GM18909 (cell line): Measurements from ENCODE around the gene CYP2D6.
"Not testable (repeated sequence)": the region's sequence is repeated elsewhere in the genome, so short reads cannot be mapped to it uniquely, and the experiment has no call there.

Experiments
- ATAC-seq: cut with Tn5 transposase; IDR thresholded peaks from one replicate; pipeline ENCODE4 v1.9.1; 2021; ENCODE audit warnings: mild to moderate bottlenecking; ENCODE audit not compliant: unreplicated experiment, poor library complexity

Gene CYP2D6

DNA sequence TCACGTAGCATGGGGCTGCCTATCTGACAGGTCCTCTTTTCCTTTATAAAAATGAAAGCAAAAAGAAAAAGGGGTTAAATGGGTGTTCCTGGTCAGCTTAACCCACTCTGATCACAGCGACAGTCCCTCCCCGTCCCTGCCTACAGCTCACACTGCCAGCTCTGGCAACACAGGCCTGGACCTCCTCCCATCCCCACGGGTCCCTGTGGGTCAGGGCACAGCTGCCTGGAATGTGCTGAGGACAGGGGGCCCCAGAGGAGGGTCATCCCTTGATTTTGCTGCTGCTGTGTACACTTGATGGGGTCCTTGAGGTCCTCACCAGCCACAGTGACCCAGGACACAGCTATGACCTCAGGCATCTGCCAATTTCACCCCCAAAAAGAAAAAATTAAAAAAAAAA, 29.6 kb upstream of the CYP2D6 start:
- ATAC-seq = no peak

DNA sequence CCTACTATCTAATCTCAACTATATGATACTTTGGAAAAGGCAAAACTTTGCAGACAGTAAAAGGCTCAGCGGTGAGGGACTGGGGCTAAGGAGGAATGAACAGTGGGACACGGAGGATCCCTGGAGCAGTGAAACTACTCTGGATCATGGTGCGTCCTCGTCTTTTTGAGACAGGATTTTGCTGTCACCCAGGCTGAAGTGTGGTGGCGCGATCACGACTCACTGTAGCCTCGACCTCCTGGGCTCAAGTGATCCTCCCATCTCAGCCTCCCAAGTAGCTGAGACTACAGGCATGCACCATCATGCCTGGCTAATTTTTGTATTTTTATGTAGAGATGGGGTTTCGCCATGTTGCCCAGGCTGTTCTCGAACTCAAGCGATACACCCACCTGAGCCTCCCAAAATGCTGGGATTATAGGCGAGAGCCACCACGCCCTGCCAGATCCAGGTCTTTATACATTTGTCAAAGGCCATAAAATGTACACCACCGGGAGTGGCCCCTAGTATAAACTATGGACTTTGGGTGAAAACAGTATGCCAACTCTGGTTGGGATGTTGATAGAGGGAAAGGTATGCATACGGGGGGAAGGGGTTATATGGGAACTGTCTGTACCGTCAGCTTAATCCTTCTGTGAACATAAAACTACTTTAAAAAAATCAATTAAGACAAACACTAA, 28.0 kb upstream of the CYP2D6 start:
- no peak for ATAC-seq

DNA sequence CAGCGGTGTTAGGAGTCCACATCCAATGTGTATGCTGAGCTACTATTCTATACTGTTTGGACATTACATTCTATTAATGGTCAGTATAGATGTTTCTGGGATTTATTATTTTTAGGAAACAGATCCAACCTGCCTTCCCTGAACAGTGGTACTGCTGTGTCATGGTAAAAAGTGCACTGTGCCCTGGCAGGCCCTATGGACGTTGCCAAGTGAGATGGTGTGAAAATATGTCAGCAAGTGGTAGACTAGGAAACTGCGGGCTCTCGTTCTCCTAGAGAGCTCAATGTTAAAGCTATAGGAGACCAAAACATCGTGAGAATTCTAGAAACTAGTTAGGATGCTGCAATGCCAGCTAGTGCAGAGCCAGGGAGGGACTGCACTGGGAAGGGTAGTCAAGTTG, 26.0 kb upstream of the CYP2D6 start:
- ATAC-seq = no peak

DNA sequence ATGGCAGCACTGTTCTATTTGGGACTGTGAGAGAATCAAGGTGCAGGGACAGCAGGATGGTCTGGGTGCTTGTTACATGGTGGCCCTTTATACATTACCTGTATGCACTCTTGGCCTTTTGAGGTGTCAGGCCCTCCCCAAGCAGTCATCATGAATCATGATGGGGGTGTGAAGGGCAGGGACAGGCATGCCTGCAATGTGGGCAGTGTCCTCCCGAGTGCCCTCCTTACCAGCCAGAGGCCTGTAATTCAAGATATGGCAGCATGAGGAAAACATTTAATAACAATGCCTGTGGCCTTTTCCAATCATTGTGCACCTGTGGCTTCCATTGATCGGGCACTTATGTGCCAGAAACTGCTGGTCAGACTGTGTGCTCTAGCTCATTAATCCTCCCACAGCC, 25.5 kb upstream of the CYP2D6 start:
- no peak for ATAC-seq

DNA sequence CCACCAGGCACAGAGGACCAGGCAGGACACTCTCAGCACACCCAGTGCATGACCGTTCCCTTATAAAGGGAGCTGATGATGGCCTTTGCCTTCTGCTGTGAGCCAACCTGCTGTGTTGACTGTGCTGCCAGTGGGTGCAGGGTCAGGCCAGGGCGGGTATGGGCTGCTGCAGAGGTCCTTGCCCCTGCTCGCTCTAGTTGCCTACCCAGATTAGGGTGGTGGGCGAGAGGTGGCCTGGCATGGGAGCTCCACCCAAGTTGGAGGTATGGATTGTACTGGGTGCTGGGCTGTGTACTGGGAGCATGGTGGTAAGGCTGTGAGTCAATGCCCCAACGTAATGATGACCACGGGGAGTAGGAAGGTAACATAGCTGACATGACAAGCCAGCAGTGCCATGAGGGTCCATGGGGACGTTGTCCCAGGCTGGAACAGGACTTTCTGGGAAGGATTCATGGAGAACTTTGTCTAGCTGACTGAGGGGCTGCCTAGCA, 24.5 kb upstream of the CYP2D6 start:
- no peak for ATAC-seq

DNA sequence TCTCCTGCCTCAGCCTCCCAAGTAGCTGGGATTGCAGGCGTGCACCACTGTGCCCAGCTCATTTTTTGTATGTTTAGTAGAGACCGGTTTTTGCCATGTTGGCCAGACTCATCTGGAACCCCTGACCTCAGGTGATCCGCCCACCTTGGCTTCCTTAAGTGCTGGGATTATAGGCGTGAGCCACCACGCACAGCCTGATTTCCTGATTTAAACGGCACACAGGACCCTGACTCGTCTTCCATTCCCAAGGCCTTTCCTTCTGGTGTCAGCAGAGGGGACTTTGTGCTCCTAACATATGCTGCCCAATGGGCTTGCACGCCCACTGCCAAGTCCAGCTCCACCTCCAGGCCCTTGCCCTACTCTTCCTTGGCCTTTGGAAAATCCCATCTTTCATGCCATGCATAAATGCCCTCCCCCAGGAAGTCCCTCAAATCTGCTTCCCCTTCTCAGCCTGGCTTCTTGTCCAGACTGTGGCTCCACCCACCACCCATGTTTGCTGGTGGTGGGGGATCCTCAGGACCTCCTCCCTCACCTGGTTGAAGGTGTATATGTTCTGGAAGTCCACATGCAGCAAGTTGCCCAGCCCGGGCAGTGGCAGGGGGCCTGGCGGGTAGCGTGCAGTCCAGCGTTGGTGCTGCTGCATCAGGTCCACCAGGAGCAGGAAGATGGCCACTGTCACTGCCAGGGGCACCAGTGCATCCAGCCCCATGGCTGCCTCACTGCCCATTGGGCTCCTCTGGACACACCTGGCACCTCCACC, 23.9 kb upstream of the CYP2D6 start:
- no peak for ATAC-seq

DNA sequence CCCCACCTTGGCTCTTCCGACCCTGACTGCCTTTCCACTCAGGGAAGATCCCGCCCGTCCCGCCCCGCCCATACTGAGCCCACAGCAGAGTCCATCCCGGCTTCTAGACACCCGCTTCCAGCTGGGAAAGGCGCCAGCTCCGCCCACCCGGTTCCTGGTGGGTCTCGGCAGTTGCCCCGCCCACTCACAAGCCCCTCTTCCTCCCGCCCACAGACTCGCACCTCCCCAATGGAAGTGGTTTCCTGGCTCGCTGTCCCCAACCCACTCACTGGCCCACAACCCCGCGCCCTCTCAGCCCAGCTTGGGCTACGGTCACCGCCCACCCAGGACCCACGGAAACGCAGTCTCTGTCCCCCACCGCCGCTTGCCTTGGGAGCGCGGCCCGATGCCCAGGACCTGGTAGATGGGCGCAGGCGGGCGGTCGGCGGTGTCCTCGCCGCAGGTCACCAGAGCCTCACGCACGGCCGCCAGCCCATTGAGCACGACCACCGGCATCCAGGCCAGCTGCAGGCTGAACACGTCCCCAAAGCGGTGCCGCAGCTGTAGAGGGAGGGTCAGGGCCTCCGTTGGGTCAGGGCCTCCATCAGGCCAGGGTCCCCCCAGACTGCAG, 22.2 kb upstream of the CYP2D6 start:
- no peak for ATAC-seq

DNA sequence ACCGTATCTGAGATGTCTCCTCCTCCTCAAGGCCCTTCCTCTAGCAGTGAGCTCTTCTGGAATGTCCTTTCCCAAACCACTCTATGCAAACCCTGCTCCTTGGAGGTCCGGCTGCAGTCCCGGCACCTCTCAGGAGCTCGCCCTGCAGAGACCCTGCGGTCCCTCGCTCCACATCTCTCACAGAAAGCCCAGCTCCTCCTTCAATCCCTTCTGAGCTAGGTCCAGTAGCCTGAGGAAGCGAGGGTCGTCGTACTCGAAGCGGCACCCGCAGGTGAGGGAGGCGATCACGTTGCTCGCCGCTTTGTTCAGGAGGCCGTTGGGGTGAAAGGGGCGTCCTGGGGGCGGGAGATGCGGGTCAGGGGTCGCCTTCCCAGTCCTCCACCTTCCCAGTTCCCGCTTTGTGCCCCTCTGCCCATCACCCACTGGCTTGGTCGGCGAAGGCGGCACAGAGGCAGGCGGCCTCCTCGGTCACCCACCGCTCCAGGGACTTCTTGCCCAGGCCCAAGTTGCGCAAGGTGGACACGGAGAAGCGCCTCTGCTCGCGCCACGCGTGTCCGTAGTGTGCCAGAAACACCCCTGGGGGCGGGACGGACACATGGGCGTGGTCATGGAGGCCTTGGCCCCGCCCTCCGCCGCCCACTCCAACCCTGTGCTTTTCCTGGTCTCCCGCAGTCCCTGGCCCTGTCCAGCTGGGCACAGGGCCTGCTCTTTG, 21.5 kb upstream of the CYP2D6 start:
- ATAC-seq = no peak

DNA sequence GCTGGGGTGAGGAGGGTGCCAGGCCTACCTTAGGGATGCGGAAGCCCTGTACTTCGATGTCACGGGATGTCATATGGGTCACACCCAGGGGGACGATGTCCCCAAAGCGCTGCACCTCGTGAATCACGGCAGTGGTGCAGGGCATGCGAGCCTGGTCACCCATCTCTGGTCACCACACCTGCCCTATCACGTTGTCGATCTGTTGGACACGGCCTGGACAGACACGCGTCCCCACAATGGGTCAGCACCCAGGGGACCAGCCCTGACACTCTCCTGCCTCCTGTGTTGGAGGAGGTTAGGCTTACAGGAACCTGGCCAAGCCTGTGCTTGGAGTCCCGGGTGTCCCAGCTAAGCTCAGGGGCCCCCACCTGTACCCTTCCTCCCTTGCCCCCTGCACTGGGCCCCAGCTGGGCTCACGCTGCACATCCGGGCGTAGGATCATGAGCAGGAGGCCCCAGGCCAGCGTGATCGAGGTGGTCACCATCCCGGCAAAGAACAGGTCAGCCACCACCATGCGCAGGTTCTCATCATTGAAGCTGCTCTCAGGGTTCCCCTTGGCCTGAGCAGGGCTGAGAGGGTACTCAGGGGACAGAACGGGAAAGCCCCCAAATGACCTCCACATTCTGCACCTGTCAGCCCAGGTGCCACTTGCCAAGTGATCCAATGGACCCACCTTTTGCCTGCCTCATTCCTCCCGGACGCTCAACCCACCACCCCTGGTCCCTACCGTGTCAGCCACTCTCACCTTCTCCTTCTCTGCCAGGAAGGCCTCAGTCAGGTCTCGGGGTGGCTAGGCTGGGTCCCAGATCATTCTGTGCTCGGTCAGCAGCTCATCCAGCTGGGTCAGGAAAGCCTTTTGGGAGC, 20.3 kb upstream of the CYP2D6 start:
- no peak for ATAC-seq

DNA sequence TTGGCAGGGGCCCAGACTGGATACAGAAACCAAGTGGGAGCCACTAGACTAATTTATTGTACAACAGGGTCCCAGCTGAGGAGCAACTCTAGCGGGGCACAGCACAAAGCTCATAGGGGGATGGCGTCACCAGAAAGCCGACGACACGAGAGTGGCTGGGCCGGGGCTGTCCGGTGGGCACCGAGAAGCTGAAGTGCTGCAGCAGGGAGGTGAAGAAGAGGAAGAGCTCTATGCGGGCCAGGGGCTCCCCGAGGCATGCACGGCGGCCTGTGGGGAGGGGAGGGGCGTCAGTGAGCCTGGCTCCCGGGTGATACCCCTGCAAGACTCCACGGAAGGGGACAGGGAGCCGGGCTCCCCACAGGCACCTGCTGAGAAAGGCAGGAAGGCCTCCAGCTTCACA, 19.2 kb upstream of the CYP2D6 start:
- not testable (repeated sequence) for ATAC-seq

DNA sequence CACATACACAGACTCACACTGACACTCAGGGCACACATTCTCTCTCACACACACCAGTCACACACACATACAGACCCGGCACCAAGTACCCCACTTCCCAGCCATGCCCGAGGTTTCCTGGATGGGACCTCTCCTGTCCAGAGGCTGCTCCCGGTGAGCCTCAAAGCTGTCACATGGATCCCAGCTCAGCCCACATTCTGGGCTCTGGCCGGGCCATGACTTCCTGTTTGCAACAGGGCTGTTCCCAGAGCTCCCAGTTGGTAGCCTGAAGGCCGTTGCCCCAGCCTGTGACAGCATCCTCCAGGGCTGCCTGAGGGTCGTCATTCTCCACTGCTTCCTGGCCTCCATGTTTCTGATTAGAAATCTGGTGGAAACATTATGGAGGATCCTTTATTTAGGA, 14.6 kb upstream of the CYP2D6 start:
- ATAC-seq = no peak

DNA sequence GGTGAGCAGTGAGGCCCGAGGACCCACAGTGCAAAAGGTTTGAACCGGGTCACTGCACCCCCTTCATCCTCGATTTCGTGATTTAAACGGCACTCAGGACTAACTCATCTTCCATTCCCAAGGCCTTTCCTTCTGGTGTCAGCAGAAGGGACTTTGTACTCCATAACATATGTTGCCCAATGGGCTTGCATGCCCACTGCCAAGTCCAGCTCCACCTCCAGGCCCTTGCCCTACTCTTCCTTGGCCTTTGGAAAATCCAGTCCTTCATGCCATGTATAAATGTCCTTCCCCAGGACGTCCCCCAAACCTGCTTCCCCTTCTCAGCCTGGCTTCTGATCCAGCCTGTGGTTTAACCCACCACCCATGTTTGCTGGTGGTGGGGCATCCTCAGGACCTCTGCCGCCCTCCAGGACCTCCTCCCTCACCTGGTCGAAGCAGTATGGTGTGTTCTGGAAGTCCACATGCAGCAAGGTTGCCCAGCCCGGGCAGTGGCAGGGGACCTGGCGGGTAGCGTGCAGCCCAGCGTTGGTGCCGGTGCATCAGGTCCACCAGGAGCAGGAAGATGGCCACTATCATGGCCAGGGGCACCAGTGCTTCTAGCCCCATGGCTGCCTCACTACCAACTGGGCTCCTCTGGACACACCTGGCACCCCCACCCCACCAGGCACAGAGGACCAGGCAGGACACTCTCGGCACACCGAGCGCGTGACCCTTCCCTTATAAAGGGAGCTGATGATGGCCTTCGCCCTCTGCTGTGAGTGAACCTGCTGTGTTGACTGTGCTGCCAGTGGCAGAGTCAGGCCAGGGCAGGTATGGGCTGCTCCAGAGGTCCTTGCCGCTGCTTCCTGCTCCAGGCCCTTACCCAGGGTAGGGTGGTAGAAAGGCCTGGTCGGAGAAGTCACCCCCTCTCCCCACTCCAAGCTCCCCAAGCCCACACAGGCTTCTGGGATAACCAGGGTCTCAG, 13.5 kb upstream of the CYP2D6 start:
- ATAC-seq = not testable (repeated sequence)

DNA sequence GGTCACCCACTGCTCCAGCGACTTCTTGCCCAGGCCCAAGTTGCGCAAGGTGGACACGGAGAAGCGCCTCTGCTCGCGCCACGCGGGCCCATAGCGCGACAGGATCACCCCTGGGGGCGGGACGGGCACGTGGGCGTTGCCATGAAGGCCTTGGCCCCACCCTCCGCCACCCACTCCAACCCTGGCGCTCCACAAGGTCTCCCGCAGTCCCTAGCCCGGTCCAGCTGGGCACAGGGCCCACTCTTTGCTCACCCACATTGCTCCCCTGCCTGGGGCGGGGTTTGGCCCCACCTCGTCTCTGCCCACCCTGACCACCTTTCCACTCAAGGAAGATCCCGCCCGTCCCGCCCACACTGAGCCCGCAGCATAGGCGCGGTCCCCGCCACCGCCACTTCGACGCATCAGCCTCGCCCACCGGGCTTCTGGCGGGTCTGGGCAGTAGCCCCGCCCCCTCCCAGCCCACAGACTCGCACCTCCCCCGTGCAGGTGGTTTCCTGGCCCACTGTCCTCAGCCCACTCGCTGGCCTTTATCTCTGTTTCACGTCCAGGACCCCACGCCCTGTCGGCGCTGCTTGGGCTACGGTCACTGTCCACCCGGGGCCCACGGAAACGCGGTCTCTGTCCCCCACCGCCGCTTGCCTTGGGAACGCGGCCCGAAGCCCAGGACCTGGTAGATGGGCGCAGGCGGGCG, 12.3 kb upstream of the CYP2D6 start:
- ATAC-seq = no peak

DNA sequence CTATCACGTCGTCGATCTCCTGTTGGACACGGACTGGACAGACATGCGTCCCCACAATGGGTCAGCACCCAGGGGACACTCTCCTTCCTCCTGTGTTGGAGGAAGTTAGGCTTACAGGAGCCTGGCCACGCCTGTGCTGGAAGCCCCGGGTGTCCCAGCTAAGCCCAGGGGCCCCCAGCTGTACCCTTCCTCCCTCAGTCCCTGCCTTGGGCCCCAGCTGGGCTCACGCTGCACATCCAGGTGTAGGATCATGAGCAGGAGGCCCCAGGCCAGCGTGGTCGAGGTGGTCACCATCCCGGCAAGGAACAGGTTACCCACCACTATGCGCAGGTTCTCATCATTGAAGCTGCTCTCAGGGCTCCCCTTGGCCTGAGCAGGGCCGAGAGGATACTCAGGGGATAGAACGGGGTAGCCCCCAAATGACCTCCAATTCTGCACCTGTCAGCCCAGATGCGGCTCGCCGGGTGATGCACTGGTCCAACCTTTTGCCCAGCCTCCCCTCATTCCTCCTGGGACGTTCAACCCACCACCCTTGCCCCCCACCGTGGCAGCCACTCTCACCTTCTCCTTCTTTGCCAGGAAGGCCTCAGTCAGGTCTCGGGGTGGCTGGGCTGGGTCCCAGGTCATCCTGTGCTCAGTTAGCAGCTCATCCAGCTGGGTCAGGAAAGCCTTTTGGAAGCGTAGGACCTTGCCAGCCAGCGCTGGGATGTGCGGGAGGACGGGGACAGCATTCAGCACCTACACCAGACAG, 10.9 kb upstream of the CYP2D6 start:
- ATAC-seq = not testable (repeated sequence)

DNA sequence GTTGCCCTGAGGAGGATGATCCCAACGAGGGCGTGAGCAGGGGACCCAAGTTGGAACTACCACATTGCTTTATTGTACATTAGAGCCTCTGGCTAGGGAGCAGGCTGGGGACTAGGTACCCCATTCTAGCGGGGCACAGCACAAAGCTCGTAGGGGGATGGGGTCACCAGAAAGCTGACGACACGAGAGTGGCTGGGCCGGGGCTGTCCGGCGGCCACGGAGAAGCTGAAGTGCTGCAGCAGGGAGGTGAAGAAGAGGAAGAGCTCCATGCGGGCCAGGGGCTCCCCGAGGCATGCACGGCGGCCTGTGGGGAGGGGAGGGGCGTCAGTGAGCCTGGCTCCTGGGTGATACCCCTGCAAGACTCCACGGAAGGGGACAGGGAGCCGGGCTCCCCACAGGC, 9.5 kb upstream of the CYP2D6 start:
- ATAC-seq = not testable (repeated sequence)

DNA sequence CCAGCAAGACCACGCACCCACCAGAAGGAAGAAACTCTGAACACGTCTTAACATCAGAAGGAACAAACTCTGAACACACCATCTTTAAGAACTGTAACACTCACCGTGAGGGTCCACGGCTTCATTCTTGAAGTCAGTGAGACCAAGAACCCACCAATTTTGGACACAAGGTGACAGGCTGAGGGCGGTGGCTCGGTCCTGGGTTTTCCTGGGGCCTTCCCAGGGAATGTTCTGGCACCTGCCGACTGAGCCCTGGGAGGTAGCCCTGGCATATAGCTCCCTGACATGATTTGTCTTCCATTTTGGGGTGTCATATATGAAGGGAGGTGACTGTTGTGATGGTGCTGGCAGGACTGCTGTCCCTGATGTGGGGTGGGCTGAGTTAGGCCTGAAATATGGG, 8.9 kb upstream of the CYP2D6 start:
- not testable (repeated sequence) for ATAC-seq

DNA sequence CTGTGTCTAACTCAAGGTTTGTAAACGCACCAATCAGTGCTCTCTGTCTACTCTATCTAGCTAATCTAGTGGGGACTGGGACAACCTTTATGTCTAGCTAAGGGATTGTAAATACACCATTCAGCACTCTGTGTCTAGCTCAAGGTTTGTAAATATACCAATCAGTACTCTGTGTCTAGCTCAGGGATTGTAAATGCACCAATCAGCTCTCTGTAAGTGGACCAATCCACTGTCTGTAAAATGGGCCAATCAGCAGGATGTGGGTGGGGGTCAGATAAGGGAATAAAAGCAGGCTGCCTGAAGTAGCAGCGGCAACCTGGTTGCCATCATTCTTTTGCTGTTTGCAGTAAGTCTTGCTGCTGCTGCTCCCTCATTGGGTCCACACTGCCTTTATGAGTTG, 8.4 kb upstream of the CYP2D6 start:
- ATAC-seq = no peak
